ENCODE measurements around the gene DPP4. TPM values are rescaled to one million over a fixed set of nuclear protein-coding genes. Genes with fewer than 3 reads are reported as not detected.
"Not testable (repeated sequence)": the region's sequence is repeated elsewhere in the genome, so short reads cannot be mapped to it uniquely, and the experiment has no call there.

Gene DPP4
- total RNA-seq, 1 donor from 2014 or later: 65.8 TPM

DNA sequence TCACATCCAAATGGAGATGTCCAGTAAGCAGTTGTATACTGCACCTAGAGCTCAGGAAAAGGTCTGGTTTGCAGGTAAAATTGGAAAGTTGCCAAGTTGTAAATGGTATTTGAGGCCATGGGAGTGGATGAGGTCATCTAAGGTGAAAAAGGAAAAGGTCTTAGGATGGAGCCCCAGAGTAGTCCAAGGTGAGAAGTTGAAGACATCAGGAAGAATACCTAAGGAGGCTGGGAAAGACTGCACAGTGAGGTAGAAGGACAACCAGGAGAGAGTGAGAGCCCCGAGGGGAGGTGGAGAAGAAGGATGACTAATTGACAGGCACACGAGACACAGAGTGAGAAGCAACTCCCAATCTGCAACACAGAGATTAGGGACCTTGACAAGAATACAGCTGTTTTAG, 10.7 kb downstream of the DPP4 start:
- peak overlapping the region; percentile 79 for H3K27ac Mint-ChIP-seq
- DNase-seq (ENCODE audit: low spot score): no peak
- H3K36me3 Mint-ChIP-seq (ENCODE audit: low read depth): peaks cover 82% of the 10 kb centered on the region
- intact Hi-C loops (cut with micrococcal nuclease): loop anchor here (5.0 kb wide), 1 partner anchor 756 kb away; the partner anchor contains the start of gene PSMD14
- no peaks in the 10 kb centered on the region for H3K27me3 Mint-ChIP-seq (ENCODE audit: low read depth)
- peak overlapping the region; percentile 45 for H3K4me3 Mint-ChIP-seq (ENCODE audit: low read depth)
- H3K4me1 Mint-ChIP-seq (ENCODE audit: low read depth): peaks cover 77% of the 10 kb centered on the region
- no peaks in the 10 kb centered on the region for H3K9me3 Mint-ChIP-seq

DNA sequence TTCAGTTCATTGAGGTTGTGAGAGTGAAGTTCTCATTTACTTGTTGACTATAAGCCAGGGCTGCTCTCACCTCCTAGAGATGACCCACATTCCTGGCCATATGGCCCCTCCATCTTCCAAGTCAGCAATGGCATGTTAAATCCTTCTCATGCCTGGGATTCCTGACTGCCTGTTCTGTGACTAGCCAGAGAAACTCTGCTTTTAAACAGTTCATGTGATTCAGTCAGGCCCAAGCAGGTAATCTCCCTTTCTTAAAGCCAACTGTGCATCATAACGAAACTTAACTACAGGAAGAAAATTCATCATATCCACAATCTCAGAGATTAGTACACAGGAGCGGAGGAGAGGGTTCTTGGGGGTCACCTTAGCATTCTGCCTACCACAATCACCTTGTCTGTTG, 11.5 kb downstream of the DPP4 start:
- intact Hi-C loops (cut with micrococcal nuclease): loop anchor here (5.0 kb wide), 1 partner anchor 755 kb away; the partner anchor contains the start of gene PSMD14
- H3K36me3 Mint-ChIP-seq (ENCODE audit: low read depth): peaks cover 82% of the 10 kb centered on the region

DNA sequence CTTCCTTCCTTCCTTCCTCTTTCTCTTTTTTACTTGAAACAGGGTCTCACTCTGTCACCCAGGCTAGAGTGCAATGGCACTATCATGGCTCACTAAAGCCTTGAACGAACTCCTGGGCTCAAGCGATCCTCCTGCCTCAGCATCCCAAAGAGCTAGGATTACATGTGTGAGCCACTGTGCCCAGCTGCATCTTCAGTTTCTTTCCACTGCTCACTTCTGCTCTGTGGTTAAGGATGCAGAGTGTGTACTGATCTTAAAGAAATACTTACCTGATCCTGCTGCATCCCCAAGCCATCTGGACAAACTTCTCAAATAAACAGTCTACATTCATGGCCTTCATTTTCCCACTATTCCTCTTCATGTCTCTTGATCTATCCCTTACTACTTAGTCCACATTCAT, 13.0 kb downstream of the DPP4 start:
- H3K9me3 Mint-ChIP-seq: peaks cover 6% of the 10 kb centered on the region
- H3K27ac Mint-ChIP-seq: peak overlapping the region; percentile 87
- DNase-seq (ENCODE audit: low spot score): no peak
- intact Hi-C loops (cut with micrococcal nuclease): loop anchor here (5.0 kb wide), 1 partner anchor 754 kb away; the partner anchor contains the start of gene PSMD14
- H3K4me3 Mint-ChIP-seq (ENCODE audit: low read depth): peak overlapping the region; percentile 60
- peaks cover 82% of the 10 kb centered on the region for H3K36me3 Mint-ChIP-seq (ENCODE audit: low read depth)
- H3K27me3 Mint-ChIP-seq (ENCODE audit: low read depth): no peaks in the 10 kb centered on the region
- H3K4me1 Mint-ChIP-seq (ENCODE audit: low read depth): peaks cover 80% of the 10 kb centered on the region

More for the DNA sequence above, 11.5 kb downstream of the DPP4 start:
- DNase-seq (ENCODE audit: low spot score): no peak
- H3K4me1 Mint-ChIP-seq (ENCODE audit: low read depth): peaks cover 77% of the 10 kb centered on the region
- peak overlapping the region; percentile 79 for H3K27ac Mint-ChIP-seq
- H3K4me3 Mint-ChIP-seq (ENCODE audit: low read depth): peak overlapping the region; percentile 34
- H3K27me3 Mint-ChIP-seq (ENCODE audit: low read depth): no peaks in the 10 kb centered on the region
- H3K9me3 Mint-ChIP-seq: no peaks in the 10 kb centered on the region

- Mint-ChIP-seq H3K36me3 (ENCODE audit: low read depth) (peaks cover 83% of the 10 kb centered on the region), H3K27ac (peak overlapping the region; percentile 43), H3K9me3 (peaks cover 6% of the 10 kb centered on the region), H3K27me3 (ENCODE audit: low read depth) (no peaks in the 10 kb centered on the region), H3K4me1 (ENCODE audit: low read depth) (peaks cover 85% of the 10 kb centered on the region), H3K4me3 (ENCODE audit: low read depth) (no peak overlapping the region)
- no peak for DNase-seq (ENCODE audit: low spot score)
- intact Hi-C loops (cut with micrococcal nuclease): loop anchor here (5.0 kb wide), 1 partner anchor 753 kb away; the partner anchor contains the start of gene PSMD14
These were observed 13.5 kb downstream of the DPP4 start for GRCh38 chr2:162060532-162060931.

- peak overlapping the region; percentile 87 for H3K27ac Mint-ChIP-seq
- H3K4me1 Mint-ChIP-seq (ENCODE audit: low read depth): peaks cover 87% of the 10 kb centered on the region
- H3K36me3 Mint-ChIP-seq (ENCODE audit: low read depth): peaks cover 84% of the 10 kb centered on the region
- DNase-seq (ENCODE audit: low spot score): no peak
- H3K4me3 Mint-ChIP-seq (ENCODE audit: low read depth): peak overlapping the region; percentile 52
- peaks cover 6% of the 10 kb centered on the region for H3K9me3 Mint-ChIP-seq
- H3K27me3 Mint-ChIP-seq (ENCODE audit: low read depth): no peaks in the 10 kb centered on the region
- intact Hi-C loops (cut with micrococcal nuclease): loop anchor here (1.0 to 5.0 kb wide), 7 partner anchors 13 to 258 kb away; partner anchors contain the start of gene IFIH1
These were observed 14.9 kb downstream of the DPP4 start for GRCh38 chr2:162058973-162059668.

DNA sequence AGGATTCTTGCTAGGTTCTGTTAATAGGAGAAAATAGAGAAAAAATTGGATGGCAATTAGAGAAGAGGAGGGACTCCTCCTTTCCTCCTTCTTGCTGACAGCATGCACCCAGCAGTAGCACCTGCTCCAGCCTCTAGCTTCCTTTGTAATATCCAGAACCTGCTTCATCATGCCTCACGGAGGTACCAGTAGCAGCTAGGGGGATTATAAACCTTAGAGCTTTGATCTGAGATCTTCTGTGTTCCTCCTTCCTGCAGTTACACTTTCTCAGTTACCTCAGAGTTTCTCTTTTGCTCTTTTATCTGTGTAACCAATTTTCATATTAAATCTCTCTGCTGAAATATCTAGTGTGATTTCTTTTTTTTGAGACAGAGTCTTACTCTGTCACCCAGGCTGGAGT, 16.6 kb downstream of the DPP4 start:
- H3K27me3 Mint-ChIP-seq (ENCODE audit: low read depth): no peaks in the 10 kb centered on the region
- no peak overlapping the region for H3K4me3 Mint-ChIP-seq (ENCODE audit: low read depth)
- no peak for DNase-seq (ENCODE audit: low spot score)
- peaks cover 79% of the 10 kb centered on the region for H3K36me3 Mint-ChIP-seq (ENCODE audit: low read depth)
- H3K4me1 Mint-ChIP-seq (ENCODE audit: low read depth): peaks cover 75% of the 10 kb centered on the region
- intact Hi-C loops (cut with micrococcal nuclease): loop anchor here (5.0 kb wide), 1 partner anchor 260 kb away; the partner anchor contains the start of gene IFIH1
- H3K27ac Mint-ChIP-seq: peak overlapping the region; percentile 87
- H3K9me3 Mint-ChIP-seq: peaks cover 6% of the 10 kb centered on the region

DNA sequence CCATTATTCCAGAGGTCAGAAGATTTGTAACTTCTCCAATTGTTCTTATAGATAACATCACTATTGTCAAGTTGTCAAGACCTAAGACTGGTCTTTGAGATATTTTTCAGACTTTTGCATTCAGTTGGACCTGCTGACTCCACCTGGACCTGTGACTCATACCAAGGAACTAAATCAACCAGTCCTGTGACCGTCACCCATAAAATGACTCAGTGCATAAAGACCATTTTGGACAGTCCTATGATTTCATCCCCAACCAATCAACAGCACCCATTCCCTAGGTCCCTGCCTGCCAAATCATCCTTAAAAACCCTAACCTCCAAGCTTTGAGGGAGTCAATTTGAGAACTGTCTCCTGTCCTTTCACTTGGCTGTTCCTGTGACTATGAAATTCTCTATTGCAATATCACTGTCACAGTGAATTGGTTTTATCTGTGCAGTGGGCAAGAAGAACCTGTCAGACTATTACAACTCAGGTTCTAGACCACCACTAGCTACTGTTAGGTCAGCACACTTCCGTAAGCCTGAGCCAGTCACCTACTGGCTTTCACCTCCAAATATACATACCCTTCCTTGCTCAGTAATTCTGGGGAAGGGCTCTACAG, 17.1 kb downstream of the DPP4 start:
- H3K27ac Mint-ChIP-seq: peak overlapping the region; percentile 69
- no peak overlapping the region for H3K4me3 Mint-ChIP-seq (ENCODE audit: low read depth)
- no peak for DNase-seq (ENCODE audit: low spot score)
- H3K9me3 Mint-ChIP-seq: peaks cover 6% of the 10 kb centered on the region
- no peaks in the 10 kb centered on the region for H3K27me3 Mint-ChIP-seq (ENCODE audit: low read depth)
- H3K36me3 Mint-ChIP-seq (ENCODE audit: low read depth): peaks cover 80% of the 10 kb centered on the region
- H3K4me1 Mint-ChIP-seq (ENCODE audit: low read depth): peaks cover 76% of the 10 kb centered on the region
- intact Hi-C loops (cut with micrococcal nuclease): loop anchor here (5.0 kb wide), 1 partner anchor 260 kb away; the partner anchor contains the start of gene IFIH1

DNA sequence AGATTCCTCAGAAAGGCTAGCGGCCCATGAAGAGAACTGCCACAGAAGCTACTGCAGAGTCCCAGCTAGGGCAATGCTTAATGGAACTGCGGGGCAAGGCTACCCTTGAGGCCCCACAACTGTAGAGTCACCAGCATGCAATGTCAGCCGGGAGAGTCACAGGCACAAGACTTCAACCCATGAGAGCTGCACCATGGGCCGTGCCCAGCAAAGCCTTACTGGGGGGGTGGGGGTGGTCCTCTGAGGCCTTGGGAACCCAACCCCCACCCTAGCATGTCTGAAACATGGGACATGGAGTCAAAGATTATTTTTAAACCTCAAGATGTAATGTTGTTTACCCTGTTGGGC, 20.2 kb downstream of the DPP4 start:
- no peak for DNase-seq (ENCODE audit: low spot score)
- Mint-ChIP-seq H3K4me3 (ENCODE audit: low read depth) (no peak overlapping the region), H3K4me1 (ENCODE audit: low read depth) (peaks cover 51% of the 10 kb centered on the region), H3K27ac (no peak overlapping the region), H3K36me3 (ENCODE audit: low read depth) (peaks cover 72% of the 10 kb centered on the region), H3K27me3 (ENCODE audit: low read depth) (no peaks in the 10 kb centered on the region), H3K9me3 (peaks cover 6% of the 10 kb centered on the region)
- intact Hi-C loops (cut with micrococcal nuclease): no loop called here

DNA sequence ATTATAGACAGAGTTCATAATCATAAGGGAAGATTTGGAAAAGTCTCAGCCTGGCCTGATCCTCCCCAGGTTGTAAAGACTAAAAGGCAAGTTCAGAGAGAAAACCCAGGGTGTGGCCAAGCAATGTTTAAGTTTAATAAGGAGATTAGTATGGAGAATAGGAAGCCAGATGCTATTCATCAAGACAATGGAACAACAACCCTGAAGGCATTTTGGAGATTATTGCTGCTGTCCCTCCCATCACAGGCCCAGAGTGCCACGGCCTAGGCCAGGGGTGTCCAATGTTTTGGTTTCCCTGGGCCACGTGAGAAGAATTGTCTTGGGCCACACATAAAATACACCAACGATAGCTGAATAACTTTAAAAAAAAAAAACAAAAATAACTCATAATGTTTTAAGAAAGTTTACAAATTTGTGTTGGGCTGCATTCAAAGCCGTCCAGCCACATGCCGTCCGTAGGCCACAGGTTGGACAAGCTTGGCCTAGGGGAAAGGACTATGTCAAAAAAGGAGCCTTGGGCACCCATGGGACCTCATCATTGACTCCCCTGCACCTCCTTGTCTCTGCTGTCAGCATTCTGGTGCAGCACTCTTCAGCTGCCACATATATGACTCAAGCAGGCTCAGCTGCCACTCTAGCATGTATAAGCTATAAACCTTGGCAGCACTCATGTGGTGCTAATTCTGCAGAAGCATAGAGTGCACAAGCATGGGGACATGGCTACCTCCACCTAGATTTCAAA, 20.8 kb downstream of the DPP4 start:
- Mint-ChIP-seq H3K4me1 (ENCODE audit: low read depth) (peaks cover 50% of the 10 kb centered on the region), H3K4me3 (ENCODE audit: low read depth) (no peak overlapping the region), H3K27ac (peak overlapping the region; percentile 0), H3K9me3 (peaks cover 6% of the 10 kb centered on the region), H3K36me3 (ENCODE audit: low read depth) (peaks cover 74% of the 10 kb centered on the region), H3K27me3 (ENCODE audit: low read depth) (no peaks in the 10 kb centered on the region)
- DNase-seq (ENCODE audit: low spot score): no peak
- intact Hi-C loops (cut with micrococcal nuclease): no loop called here

DNA sequence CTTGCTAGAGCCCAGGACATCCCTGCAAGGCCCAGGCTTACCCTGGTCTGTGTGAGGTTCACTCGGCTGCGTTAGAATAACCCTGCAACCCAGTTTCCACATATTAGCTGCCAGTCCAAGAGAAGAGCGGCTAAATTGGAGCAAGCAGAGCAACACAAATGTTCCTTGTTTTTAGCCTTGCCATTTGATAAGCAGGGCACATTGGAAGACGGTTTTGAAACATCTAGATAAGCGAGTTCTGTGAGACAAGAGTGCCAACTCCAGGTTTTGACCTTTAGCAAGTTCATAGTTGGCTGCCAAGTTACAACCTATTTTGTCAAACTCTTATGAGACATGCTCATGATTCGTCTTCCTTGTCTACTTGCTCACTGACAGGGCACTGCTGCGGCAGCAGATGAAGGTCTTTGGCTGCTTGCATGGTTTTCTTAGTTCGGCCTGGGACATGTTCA, 23.5 kb downstream of the DPP4 start:
- peaks cover 55% of the 10 kb centered on the region for H3K36me3 Mint-ChIP-seq (ENCODE audit: low read depth)
- no peak overlapping the region for H3K27ac Mint-ChIP-seq
- peaks cover 28% of the 10 kb centered on the region for H3K4me1 Mint-ChIP-seq (ENCODE audit: low read depth)
- intact Hi-C loops (cut with micrococcal nuclease): no loop called here
- DNase-seq (ENCODE audit: low spot score): no peak
- no peak overlapping the region for H3K4me3 Mint-ChIP-seq (ENCODE audit: low read depth)
- H3K9me3 Mint-ChIP-seq: no peaks in the 10 kb centered on the region
- no peaks in the 10 kb centered on the region for H3K27me3 Mint-ChIP-seq (ENCODE audit: low read depth)

DNA sequence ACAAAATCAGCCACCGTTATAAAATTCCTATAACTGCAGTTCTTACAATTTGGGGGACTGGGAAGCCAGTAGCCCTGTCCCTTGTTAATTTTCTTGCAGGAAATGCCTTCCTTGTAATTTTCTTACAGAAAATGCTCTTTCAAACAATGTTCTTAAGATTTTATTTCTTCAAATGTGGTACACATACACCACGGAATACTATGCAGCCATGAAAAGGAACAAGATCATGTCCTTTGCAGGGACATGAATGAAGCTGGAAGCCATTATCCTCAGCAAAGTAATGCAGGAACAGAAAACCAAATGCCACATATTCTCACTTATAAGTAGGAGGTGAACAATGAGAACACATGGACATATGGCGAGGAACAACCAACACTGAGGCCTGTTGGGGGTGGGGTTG, 24.9 kb downstream of the DPP4 start:
- H3K9me3 Mint-ChIP-seq; DNase-seq (ENCODE audit: low spot score); H3K27ac Mint-ChIP-seq; H3K27me3 Mint-ChIP-seq (ENCODE audit: low read depth); H3K4me3 Mint-ChIP-seq (ENCODE audit: low read depth); intact Hi-C loops (cut with micrococcal nuclease): not testable (repeated sequence)
- peaks cover 17% of the 10 kb centered on the region for H3K4me1 Mint-ChIP-seq (ENCODE audit: low read depth)
- peaks cover 41% of the 10 kb centered on the region for H3K36me3 Mint-ChIP-seq (ENCODE audit: low read depth)

- Mint-ChIP-seq H3K36me3 (ENCODE audit: low read depth) (peaks cover 54% of the 10 kb centered on the region), H3K4me3 (ENCODE audit: low read depth) (no peak overlapping the region), H3K27me3 (ENCODE audit: low read depth) (no peaks in the 10 kb centered on the region), H3K27ac (no peak overlapping the region), H3K4me1 (ENCODE audit: low read depth) (peaks cover 20% of the 10 kb centered on the region), H3K9me3 (no peaks in the 10 kb centered on the region)
- intact Hi-C loops (cut with micrococcal nuclease): no loop called here
- no peak for DNase-seq (ENCODE audit: low spot score)
These were observed 29.4 kb downstream of the DPP4 start for GRCh38 chr2:162044586-162044985.

Data from activated T-helper 2 cell treated with anti-CD3 and anti-CD28 coated beads, Interferon-gamma antibody, Interleukin-2, Interleukin-4, amounts not matched to agents 10 μg/mL and 5 μg/mL and 100 μg/mL, durations not matched to agents 14 hours and 24 hours and 36 hours (primary cell).